ENCODE results near the gene ARL17B. TPM values are rescaled to one million over a fixed set of nuclear protein-coding genes. Genes with fewer than 3 reads are reported as not detected.
"Not testable (repeated sequence)": the region's sequence is repeated elsewhere in the genome, so short reads cannot be mapped to it uniquely, and the experiment has no call there.

The ARL17B gene
- total RNA-seq, 1 experiment from 2014 or later = 20.9 TPM

DNA sequence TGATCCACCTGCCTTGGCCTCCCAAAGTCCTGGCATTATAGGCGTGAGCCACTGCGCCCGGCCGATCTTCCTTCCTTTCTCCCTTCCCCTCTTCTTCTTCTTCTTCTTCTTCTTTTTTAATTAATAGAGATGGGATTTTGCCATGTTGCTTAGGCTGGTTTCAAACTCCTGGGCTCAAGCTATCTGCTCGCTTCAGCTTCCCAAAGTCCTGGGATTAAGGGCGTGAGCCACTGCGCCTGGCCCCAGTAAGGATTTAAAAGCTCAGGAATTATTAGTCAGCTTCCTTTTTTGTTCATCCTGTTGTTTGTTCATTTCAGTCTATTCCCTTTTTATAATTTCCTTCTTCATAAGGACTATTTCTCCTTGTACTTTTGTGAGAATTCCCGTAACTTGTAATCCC, 99.3 kb downstream of the ARL17B start:
- Histone ChIP-seq H3K9me2 (ENCODE audit: insufficient read depth) (no peaks in the 10 kb centered on the region), H3K4me2 (ENCODE audit: low read length) (no peak overlapping the region), H3K27me3 (ENCODE audit: insufficient read depth, low read length) (no peaks in the 10 kb centered on the region), H3K27ac (ENCODE audit: low read depth, low read length) (no peak overlapping the region), H3K79me2 (ENCODE audit: insufficient read depth, low read length) (no peaks in the 10 kb centered on the region), H3K36me3 (ENCODE audit: control insufficient read depth in 1 of 2, insufficient read depth in 2 of 2, low read length in 2 of 2) (no peaks in the 10 kb centered on the region), H3K4me3 (replicated peaks in 1 of 2; ENCODE audit: low read depth in 1 of 2, low read length in 2 of 2) (no peak overlapping the region), H4K20me1 (ENCODE audit: insufficient read depth) (no peaks in the 10 kb centered on the region), H3K9ac (ENCODE audit: low read length) (no peak overlapping the region), H3K4me1 (ENCODE audit: control insufficient read depth in 1 of 2, insufficient read depth in 2 of 2, low read length in 2 of 2) (peaks cover 8 to 26% of the 10 kb centered on the region in 2 experiments), H2AFZ (ENCODE audit: low read depth, low read length, poor library complexity, severe bottlenecking) (no peak overlapping the region), H3K9me3 (ENCODE audit: control insufficient read depth in 1 of 2, insufficient read depth in 1 of 2, low read depth in 1 of 2, low read length in 2 of 2) (no peaks in the 10 kb centered on the region)
- no TSS peak for BruUV-seq (replicated peaks)
- ChIA-PET RAD21 (ENCODE audit: low non-redundant PET in 1 of 2, low total read pairs in 2 of 2, uncharacterized antibody in 2 of 2, unreplicated experiment in 2 of 2) (no interaction called here), CTCF (interaction anchor here (1.0 to 1.2 kb wide), 2 partner anchors 49 to 69 kb away, joined by 3 read pairs; partner anchors contain the start of gene KANSL1), POLR2A (no interaction called here)
- DNase-seq (ENCODE audit: low read depth, low spot score) (no peak), ATAC-seq (no peak)
- intact Hi-C loops (cut with micrococcal nuclease) = no loop called here
- TF ChIP-seq YY1 (IDR thresholded peaks at IDR 0.05; ENCODE audit: extremely low read depth, insufficient replicate concordance, low read depth, low read length) (no peak), EZH2phosphoT487 (IDR thresholded peaks at IDR 0.05; ENCODE audit: borderline replicate concordance) (no peak), FOSL1 (IDR thresholded peaks at IDR 0.05; ENCODE audit: low read depth) (no peak), EGR1 (IDR thresholded peaks at IDR 0.05; ENCODE audit: low read depth) (no peak), REST (IDR thresholded peaks at IDR 0.05; ENCODE audit: low read depth) (no peak), ZNF274 (IDR thresholded peaks at IDR 0.05; ENCODE audit: low read depth, low read length) (no peak), CTCF (IDR thresholded peaks at IDR 0.05 in 2 of 3, conservative IDR thresholded peaks at IDR 0.05 in 1 of 3; ENCODE audit: borderline replicate concordance in 1 of 3, insufficient read depth in 1 of 3, low read depth in 2 of 3, low read length in 2 of 3) (no peak), EZH2 (IDR thresholded peaks at IDR 0.05) (no peak), RAD21 (IDR thresholded peaks at IDR 0.05; ENCODE audit: low read depth) (no peak), ZFX (IDR thresholded peaks at IDR 0.05) (no peak)
- TF ChIP-seq, protein P1, sequence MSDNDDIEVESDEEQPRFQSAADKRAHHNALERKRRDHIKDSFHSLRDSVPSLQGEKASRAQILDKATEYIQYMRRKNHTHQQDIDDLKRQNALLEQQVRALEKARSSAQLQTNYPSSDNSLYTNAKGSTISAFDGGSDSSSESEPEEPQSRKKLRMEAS (IDR thresholded peaks at IDR 0.05) = no peak

DNA sequence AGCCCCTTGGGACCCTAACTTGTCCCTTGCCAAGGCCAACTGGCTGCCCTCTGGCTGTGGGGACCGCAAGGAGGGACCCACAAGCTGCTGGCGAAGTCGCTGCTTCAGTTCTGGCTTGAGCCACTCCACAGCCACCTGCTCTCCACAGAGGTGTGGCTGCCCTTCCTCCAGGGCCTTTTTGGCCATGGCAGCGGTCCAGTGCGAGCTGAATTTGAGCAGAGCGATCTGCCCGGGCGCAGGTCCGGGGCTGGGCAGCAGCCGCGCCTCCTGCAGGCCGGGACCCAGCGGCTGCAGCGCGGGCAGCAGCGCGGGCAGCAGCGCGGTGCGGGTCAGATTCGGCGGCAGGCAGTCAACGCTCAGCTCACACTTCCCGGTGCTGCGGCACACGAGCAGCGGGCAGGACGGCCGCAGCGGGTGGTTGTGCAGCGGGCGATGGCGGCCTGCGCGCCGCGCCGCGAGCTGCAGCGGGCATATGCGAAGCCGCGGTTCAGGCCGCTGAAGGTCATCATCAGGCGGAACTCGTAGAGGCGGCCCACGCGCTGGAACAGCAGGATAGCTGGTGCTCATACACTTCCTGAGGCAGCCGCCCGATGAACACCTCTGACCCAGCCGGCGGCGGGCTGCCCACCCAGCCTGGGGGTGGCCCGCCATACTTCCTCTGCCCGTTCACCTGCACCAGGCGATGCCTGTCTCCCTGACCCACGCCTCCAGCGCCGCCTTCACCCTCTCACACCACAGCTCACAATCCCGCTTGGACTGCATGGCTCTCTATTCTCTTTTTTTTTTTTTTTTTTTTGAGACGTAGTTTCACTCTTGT, 101.5 kb downstream of the ARL17B start:
- H3K9me2 ChIP-seq (ENCODE audit: insufficient read depth); H3K79me2 ChIP-seq (ENCODE audit: insufficient read depth, low read length); intact Hi-C loops (cut with micrococcal nuclease); H3K27me3 ChIP-seq (ENCODE audit: insufficient read depth, low read length); H3K27ac ChIP-seq (ENCODE audit: low read depth, low read length); H3K9me3 ChIP-seq (ENCODE audit: control insufficient read depth in 1 of 2, insufficient read depth in 1 of 2, low read depth in 1 of 2, low read length in 2 of 2); H3K36me3 ChIP-seq (ENCODE audit: control insufficient read depth in 1 of 2, insufficient read depth in 2 of 2, low read length in 2 of 2); RAD21 ChIA-PET (ENCODE audit: low non-redundant PET in 1 of 2, low total read pairs in 2 of 2, uncharacterized antibody in 2 of 2, unreplicated experiment in 2 of 2); H4K20me1 ChIP-seq (ENCODE audit: insufficient read depth); H2AFZ ChIP-seq (ENCODE audit: low read depth, low read length, poor library complexity, severe bottlenecking); DNase-seq (ENCODE audit: low read depth, low spot score); BruUV-seq (replicated peaks): not testable (repeated sequence)
- H3K4me2 ChIP-seq (ENCODE audit: low read length) = peak overlapping the region; percentile 56
- peak; percentile 79 for ATAC-seq
- ChIA-PET CTCF (interaction anchor here (1.9 kb wide), 1 partner anchor 674 kb away, joined by 10 read pairs; no protein-coding TSS in a partner anchor), POLR2A (interaction anchor here (0.8 to 1.0 kb wide), 2 partner anchors 12 to 674 kb away, joined by 4 to 6 read pairs; no protein-coding TSS in a partner anchor)
- peak overlapping the region in 1 of 2 experiments; percentile 34; a peak in 1 of 4 replicates for H3K4me3 ChIP-seq (replicated peaks in 1 of 2; ENCODE audit: low read depth in 1 of 2, low read length in 2 of 2)
- H3K4me1 ChIP-seq (ENCODE audit: control insufficient read depth in 1 of 2, insufficient read depth in 2 of 2, low read length in 2 of 2) = peaks cover 5 to 15% of the 10 kb centered on the region in 2 experiments
- H3K9ac ChIP-seq (ENCODE audit: low read length) = 0 out of 2 replicates have a peak overlapping the region, but pooled peaks have one; percentile 20
